Stimulated activated CD8-positive, alpha-beta memory T cell treated with anti-CD3 and anti-CD28 coated beads, Interleukin-4, amount 100 ng/mL, for 1 hour (primary cell): Measurements from ENCODE around the gene ITGA8.
"Not testable (repeated sequence)": the region's sequence is repeated elsewhere in the genome, so short reads cannot be mapped to it uniquely, and the experiment has no call there.

Experiments used
- DNase-seq, 2 donors: peaks; one replicate each; pipeline ENCODE4 v3.0.0-alpha.2; 2020; ENCODE audit warnings: low read depth in 2 of 2, low spot score in 1 of 2

Gene ITGA8

DNA sequence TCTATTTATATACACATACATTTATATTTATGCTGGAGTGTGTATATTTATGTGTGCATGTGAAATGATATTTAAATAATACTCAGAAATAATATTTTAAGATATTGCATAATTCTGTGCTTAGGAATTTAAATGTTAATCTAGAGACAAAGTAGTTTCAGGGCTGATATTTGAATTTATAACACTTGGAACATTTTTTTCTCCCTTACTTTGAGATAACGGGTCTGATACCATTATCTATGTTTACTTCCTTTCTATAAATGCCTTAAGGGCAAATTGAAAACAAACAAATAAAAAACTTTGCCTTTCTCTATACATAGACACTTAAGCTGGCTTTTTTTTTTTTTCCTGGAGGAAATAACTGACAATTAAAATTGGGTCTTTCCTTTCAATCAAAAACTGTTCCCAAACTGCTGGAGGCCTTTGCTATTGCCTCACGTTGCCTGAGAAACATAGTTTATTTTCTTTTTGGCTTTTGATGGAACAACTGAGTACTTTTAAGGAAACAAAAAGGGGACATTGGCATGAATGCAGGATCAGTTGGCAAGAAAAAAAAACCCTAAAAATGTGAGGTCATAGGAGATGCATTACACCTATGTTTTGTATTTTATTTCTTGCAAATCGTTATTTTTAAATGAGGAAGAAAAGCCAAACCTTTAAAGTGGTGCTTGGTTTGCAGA, 98.7 kb downstream of the ITGA8 start:
- no peak for DNase-seq

DNA sequence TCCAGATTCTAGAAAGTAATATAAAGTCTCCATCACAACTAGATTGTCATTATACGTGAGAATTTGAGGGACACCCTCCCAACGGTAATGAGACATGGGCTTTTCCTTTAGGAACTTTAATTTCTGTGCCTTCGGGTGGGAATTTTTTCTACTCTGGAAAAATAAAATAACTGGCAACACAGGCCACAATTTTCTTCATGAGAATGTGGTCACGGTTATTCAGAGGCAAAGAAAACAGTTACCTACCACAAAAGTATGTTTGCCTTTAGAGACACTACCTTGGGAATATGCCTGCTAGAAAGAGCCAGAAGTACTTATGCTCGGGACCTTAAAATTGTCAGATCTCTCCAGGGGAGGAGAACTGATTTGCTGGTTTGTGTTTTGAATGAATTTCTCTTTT, 99.4 kb downstream of the ITGA8 start:
- DNase-seq: no peak

DNA sequence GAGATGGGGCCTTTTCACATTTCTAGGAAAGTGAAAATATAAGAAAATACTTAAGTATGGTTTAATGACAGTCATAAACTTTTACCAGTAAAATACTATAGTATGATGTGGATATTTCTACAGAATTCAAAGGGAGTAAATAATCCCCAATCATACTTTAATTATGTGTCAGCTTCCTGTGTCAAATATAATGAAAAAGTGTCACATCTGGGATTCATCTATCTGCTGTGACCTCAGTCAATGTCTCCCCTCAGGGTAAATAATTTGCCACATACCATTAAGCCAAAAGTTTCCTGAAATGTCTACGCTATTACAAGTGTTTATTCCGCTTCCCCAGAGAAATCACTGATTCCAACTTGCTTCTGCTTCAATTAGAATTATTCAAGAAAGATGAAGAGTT, 110.5 kb downstream of the ITGA8 start:
- no peak for DNase-seq

DNA sequence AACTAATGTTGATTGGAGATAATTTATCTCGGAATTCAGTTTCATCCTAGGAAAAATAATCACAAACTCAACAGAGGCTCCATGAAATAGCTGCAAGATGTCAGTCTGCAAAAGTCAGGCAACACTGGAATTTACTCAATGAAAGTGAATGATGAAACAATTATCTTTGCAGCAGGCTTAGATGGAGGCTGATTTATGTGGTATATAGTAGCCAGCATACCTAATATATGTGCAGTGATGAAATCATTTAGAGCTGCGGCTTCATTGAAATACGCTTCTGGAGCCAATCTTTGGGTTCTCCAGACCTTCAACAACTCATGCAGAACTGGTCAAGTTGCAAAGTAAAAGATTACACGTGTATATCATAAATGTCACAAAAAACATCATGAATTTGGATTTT, 113.3 kb downstream of the ITGA8 start:
- DNase-seq: no peak

DNA sequence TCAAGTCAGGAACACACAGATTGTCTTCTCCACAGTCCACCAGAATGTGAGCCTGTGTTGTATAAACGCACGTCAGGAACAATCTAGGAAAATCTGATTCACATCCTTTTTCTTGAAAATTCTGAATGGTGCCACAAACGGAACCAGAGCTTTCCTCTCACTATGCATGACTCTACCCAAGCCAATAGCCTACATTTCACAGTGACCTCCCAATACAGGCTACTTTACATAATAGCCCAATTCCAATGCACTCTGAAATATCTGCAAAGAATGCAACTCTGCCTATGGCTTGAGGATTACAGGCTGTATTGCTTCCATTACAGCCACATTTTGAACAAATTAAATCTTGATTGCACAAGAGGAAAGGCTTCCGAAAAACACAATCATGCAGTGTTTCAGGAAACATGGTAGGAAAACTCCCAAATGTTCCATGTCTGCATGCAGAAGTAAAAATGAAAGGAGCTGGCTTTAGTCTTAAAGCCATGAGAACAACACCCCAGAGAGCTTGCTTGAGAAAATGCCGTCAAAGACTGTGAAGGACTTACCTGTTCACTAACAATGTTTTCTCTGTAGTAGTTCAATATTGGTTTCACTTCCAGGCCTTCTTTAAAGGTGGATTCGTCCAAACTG, 113.9 kb downstream of the ITGA8 start:
- DNase-seq: no peak

DNA sequence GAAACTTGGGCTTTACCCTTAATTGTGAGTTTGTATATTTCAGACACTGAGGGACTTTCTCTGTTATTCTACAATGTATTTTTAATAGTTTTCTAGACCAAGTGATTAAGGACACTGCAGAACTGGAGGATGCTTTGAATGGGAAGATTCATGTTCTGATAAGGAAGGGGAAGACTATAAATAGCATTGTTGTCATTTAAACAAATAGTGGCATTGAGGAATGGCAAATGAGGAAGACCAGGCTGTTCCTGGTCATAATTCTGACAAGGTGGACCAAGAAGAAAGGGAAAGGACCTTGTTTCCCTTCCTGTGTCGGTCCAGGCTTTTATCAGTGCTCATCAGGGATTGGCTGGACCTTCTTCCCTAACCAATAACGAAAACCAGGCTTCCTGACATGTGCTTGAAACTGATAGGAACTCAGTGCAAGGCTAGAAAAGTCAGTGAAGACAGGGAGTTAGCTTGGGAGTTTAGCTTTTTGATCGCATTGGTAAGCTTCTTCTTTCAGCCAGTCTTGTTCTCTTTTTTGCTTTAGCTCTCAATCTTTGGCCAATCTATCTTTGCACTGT, 116.2 kb downstream of the ITGA8 start:
- no peak for DNase-seq

DNA sequence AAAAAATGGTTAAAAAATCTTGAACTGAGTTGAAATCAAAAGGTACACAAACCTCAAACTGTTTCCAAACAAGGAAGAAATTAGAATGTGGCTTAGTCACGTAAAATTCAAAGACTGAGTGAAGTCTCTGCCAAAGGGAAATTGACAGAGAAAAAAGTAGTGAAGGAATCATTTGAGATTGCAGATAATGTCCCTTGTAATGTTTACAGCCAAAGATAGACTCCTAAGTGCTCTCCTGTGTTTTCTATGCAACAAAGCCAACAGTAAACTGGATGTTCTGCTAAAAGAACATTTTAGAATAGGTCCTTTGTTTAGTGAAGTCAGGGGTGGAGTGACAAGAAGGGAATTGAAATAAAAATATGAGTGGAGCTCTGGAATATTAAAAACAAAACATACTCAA, 117.9 kb downstream of the ITGA8 start:
- no peak for DNase-seq

DNA sequence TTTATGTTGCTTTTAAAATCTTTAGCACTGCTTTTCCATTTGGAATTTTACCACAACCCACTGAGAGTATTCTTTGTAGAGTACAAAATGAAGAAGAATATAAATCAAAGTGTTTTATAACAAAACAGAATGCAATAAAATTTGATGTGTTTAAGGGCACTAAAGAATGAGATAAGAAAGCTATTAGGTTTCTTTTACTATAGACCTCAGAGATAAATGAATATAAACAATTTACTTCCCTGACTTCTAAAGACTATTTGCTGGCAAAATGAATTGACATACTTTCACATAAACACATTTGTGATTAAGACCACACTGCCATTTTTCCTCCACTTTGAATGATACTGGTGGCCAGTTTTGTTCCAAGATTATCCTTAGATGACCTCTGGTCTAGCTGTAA, 124.5 kb downstream of the ITGA8 start:
- no peak for DNase-seq

DNA sequence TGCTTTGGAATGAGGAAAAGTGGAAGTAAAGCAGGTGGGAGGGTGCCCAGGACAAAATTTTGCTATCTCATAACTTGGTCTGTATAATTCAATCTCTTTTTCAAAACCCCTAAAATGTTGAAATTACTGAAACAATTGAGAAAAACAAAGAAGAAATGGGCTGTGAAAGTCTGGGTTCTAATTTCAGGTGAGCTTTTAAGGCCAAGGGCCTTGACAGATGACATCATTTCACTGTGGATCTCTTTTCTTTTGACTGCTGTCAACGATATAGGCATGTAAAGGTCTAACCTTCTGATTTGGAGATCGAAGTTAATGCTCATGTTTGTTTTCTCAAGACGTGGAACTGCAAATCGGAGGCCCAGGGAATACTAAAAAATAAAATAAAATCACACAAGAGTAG, 127.8 kb downstream of the ITGA8 start:
- DNase-seq: no peak

DNA sequence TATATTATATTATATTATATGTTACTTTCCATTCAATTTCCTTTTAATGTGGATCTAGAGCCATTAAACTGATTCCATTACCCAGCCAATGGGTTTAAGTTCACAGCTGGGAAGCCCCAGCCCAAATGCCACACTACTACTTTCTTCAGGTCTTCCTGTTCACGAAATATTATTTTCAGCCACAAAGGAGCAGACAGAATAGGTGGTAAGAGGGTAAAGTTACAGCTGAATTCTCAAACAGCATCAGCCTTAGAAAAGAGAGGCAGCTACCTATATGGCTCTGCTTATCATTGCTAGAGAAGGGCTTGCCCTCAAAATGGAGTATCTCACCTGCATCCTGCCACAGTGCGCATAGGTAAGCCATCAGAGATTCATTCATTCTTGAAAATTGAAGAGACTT, 128.3 kb downstream of the ITGA8 start:
- DNase-seq: no peak

DNA sequence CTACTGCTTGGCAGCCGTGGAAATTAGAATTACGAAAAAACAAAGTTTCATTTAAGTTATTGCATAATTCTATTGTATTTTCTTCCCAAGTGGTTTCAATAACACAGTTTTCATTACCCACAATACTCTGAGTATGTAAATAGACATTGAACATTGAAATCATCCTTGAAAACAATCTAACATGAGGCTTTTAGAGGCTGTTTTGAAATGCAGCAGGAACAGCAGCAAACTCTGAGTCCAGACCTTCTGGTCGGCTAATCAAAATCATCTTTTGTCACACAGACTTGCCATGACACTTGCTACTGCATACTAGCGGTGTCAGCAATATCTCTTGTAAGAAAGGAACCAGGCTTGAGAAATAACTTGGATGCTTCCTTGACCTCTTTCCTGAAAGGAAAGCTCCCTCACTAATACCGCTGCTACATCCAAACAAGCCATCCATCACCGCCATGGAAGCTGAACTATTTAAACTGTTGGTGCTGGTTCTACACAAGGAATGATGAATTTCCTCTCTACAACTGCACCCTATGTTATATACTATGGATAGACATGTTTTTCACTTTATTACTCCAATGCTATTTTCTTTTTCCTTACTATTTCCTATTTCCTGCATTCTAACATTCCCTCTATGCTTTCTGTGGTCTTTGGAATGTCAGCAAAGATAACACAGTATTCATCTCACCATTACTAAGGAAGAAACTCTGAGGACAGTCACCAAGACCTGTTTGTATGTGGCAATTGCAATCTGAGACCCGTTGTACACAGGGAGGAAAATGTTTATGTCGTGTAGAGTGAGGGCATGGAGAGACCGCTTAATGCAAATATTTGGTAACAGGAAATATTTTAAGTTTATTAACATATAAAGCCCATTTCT, 130.8 kb downstream of the ITGA8 start:
- DNase-seq: no peak

DNA sequence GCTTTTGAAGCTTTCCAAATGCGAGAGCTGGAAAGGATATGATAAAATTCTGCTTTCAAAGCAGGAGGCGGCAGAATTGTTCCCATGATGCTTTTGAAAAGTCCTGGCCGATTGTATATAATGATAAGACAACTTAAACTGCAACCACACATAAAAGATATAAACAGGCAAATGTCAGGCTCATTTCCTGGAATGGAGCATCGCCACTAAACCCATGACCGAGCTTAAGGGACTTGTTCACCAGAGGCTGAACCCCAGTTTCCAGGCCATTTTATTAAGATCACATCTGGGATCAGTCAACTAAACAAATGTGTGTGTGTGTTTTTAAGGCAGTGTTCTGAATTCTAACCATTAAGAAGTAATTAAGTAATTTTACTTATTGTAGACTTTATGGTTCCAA, 131.6 kb downstream of the ITGA8 start:
- DNase-seq: no peak

DNA sequence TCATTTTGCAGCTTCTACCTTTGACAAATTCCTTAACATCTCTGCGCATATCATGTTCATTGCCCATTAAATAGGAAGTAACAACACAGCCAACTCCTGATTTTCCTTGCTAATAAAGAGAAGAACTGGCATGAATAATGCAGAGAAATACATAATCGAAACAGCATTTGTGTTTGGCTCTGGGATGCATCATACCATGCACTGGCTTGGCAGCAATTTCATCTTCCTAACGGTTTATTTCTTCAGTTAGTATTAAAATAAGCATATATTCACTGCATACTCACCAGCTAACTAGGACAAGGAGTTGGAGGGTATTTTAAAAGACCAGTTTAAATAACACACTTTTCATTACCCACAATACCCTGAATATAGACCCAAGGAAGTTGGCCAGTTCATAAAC, 132.5 kb downstream of the ITGA8 start:
- DNase-seq: no peak

DNA sequence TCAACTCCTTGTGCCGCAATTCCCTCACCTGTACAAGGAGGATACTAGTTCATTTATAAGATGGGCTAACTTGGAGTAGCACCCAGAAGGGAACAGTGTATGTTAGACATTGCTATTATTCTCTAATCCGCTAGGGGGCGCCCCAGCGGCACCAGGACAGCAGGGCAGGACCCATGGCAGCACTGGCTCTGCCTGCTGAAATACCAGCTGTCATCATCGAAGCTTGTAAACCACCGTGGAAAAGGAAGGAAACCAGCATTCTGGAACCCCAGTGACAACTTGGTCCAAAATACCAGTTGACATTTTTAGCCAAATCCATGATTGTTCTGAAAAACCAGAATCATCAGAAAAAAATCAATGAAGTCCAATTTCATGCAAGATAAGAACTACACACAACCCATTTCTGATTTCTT, 134.4 kb downstream of the ITGA8 start:
- DNase-seq: no peak

DNA sequence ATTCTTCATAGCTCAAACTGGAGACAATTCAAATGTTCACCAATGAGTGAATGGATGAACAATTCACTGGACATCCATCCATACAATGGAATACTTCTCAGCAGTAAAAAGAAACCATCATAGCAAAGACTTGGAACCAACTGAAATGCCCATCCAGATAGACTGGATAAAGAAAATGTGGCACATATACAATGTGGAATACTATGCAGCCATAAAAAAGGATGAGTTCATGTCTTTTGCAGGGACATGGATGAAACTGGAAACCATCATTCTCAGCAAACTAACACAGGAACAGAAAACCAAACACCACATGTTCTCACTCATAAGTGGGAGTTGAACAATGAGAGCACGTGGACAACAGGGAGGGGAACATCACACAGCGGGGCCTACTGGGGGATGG, 136.8 kb downstream of the ITGA8 start:
- DNase-seq: not testable (repeated sequence)

DNA sequence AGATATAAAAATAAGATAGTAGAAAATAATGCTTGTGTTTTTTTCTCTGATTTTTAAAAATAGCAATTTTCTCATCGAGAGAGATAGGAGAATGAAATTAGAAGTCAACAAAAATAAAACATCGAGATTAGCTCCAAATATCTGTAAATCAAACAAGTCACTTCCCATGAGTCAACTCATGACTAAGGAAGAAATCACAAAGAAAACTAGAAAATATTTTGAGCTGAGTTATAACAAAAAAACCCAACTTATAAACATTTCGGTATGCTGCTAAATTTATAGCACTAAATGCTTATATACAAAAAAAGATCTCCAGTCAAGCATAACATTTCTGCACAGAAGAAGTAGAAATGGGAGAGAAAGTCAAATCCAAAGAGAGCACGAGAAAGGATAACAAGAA, 140.1 kb downstream of the ITGA8 start:
- DNase-seq: no peak

DNA sequence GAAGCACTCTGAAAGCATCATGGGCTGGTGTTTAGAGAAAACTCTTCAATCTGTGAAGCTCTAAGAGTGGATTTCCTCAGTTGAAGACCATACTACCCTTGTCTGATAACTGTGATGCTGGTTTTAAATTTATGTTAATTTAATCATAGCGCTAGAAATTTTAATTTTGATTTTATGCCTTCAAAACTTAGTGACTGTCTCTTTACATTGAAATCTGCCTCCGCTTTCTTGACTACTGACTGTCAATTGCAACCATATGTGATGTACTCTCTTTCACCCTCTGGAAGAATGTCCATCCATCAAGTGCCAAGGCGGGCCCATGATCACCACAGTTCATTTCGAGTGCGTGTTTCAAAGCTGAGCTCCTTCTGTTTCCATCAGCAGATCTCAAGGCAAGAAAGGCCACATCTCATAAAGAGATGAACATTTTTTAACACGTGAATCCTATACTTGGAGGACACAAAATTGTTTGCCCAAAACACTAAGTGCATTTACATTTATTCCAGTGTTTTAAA, 147.1 kb downstream of the ITGA8 start:
- no peak for DNase-seq

DNA sequence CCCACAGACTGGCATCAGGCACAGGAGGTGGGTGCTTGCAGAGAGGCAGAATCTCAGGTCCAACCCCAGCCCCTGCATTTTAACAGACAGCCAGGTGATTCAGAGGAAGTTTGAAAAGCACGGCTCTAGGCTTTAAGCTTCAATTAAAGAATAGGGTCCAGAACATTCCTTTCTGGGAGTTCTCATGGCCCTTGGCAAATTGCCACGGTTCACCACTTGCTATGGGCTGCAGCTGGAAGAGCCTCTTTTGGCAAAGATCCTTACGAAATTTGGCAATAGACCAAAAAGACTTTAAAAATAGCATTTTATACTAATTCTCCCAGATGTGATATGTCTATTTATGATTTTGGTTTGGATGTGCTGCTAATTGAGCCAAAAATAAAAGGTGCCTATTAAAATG, 148.1 kb downstream of the ITGA8 start:
- no peak for DNase-seq

DNA sequence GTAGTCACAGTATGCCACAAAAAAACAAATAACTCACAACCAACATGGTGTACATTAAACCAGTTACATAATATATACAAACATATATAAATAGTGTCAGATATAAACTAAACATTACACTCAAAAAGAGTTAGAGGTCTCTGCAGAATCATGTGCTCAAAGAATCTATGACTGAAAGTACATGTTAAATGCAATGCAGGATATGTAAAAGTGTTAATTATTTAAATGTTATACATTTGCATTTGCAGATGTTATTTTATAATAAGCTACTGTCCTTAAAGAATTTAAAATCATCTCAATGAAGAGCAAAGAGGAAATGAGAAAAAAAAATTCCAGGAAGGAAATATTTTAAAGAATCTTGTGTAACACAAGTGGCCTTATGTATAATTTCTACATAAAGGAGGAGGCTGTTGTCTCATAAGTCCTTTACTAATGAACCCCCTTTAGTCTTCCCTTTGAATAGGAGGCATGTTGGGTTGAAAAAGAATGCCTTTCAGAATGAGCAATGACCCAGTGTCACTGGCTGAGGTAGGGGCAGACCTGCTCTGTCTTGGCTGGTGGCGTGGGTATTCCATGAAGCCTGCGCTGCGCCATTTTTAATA, 148.9 kb downstream of the ITGA8 start:
- DNase-seq: no peak

DNA sequence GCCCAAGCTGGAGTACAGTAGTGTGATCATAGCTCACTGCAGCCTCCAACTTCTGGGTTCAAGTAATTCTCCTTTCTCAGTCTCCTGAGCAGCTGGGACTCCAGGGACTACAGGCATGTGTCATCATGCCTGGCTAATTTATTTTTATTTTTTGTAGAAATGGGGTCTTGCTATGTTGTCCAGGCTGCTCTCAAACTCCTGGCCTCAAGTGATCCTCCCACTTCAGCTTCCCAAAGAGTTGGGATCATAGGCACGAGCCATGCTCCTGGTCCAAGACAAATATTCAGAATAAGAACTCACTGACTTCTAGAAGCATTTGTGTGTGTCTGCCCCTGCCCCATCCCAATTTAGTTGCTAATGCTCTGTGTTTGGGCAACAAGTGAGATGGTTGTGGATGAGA, 151.8 kb downstream of the ITGA8 start:
- DNase-seq: no peak

DNA sequence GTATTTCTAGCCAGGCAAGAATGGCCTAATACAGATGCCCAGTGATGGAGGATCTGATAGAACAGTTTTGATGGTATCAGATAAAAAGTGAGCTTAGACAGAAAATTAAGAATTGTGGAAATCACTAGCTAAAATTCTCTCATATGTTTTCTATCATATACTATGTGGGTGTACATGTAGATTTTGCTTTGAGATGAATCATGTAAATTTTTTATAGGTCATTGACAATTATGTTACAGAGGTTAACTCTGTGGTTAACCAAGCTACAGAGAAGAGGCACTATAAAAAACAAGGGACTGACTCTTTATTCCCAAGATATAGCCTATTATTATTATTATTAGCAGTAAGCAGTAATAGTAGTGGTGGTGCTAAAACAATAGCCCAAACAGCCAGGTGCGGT, 156.5 kb downstream of the ITGA8 start:
- DNase-seq: no peak
